ENCODE measurements around the gene DOCK1.

The DOCK1 gene

DNA sequence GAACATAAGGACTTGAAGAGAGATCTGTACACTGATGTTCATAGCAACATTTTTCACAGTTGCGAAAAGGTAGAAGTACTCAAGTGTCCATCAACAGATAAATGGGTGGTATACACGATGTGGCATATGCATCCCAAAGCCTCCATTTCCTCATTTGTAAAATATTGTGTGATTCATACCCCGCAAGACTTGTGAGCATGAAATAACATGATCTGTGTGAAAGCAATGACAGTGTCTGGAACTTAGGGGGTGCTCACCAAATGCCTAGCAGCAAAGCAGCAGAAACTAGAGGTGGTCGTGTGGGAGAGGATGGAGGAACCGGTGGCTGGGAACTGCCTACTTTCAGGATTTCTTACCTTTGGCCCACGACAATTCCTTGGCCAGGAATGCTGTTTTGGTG lies 426.5 kb downstream of the DOCK1 start:
- no peak for DNase-seq

DNA sequence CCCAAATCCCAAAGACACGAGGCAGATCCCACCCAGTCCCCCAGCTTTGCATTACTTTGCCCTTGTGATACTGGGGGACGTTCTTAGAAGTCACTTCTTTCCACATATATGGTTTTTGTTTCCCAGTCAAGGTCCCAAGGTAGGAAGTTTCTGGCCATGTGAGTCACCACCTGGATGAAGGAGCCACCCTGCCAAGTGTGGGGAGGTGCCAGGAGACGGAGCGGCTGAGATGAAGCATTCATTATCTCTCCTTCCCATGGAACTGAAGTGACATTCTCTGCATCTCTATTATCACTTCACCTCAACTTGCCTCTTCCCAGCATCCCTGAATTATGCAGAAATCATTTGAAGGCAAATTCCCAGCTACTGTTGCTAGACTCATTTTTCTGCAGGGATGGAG lies 427.4 kb downstream of the DOCK1 start:
- DNase-seq = no peak

DNA sequence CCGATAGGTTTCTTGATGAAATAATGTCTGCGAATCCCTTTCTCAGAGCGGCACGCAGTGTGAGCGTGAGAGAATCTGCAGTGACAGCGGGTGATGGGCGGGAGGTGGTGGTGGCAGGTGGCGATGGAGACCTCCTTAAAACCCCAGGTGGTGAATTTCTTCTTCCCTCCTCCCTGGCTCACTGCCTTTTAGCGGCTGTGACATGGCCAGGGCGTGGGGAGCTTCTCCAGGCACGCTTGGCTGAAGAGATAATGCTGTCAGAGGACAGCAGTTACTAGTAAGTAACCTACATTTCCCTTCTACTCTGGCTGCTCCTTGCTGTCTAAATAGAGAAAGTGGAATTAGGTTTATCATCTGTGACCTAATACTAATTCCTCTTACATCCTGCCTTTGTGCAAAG lies 432.6 kb downstream of the DOCK1 start:
- no peak for DNase-seq

DNA sequence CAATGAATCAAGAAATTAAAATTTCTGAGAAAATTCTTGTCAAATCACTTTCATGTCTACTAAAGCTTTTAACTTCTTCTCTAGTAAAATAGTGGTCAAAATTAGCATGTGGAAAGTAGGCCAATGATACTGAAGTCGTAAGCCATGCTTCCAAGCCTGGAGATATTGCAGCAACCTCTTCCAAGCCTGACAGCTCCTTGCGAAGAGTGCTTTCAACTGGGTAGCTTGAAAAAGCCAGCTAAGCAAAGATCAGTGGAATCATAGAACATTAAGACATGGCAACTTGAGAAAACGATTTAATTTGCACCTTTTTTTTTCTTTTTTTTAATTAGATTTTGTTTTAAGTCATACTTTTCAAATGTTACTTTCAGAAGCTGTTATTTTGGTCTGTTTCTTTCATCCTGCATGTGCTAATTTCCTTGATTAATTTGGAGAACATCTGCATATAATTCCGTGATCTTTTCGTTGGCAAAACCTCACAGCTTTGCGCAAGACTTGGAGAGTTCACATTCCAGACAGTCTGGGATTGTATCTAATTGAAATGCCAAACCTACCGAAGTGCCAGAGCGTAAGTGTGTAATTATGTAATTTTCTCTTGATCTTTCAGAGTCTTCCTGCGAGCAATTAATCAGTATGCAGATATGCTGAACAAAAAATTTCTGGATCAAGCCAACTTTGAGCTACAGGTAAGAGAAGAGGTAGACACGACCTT lies 433.3 kb downstream of the DOCK1 start:
- no peak for DNase-seq

DNA sequence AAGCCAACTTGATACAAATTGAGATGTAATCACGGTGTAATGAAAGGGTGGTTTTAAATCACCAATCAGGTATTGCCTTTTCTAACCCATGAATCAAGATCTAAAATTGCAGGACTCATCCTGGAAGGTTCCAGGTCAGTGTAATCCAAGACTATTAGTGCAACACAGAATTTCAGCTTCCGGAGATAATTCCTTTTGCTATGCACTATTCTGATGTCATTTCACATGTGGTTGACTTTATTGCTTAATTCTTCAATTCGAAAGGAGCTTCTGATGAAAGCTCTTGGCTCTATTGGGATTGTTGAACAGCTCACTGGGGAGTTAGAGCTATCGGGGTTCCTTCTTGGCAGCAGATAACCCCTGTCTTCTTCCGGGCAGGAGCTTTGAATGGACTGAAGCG lies 438.6 kb downstream of the DOCK1 start:
- no peak for DNase-seq

DNA sequence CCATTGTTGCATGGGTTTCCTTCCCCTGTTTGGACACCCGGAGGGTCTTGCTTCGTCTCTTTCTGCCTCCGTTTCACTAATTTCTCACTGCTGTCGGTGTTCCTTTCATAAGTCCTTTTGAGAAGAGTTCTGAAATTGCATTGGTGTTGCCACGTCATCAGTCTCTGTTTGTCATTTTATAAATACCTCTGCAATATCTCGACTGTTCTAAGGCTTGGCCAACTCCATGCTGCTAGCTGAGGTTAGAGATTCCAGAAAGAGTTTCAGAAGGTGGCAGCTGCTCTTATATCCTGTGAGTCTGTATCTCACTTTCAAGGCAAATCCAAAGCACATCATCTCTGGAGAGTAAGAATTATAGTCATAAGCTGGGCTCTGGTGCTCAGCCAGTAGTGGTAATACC lies 439.1 kb downstream of the DOCK1 start:
- DNase-seq = no peak

DNA sequence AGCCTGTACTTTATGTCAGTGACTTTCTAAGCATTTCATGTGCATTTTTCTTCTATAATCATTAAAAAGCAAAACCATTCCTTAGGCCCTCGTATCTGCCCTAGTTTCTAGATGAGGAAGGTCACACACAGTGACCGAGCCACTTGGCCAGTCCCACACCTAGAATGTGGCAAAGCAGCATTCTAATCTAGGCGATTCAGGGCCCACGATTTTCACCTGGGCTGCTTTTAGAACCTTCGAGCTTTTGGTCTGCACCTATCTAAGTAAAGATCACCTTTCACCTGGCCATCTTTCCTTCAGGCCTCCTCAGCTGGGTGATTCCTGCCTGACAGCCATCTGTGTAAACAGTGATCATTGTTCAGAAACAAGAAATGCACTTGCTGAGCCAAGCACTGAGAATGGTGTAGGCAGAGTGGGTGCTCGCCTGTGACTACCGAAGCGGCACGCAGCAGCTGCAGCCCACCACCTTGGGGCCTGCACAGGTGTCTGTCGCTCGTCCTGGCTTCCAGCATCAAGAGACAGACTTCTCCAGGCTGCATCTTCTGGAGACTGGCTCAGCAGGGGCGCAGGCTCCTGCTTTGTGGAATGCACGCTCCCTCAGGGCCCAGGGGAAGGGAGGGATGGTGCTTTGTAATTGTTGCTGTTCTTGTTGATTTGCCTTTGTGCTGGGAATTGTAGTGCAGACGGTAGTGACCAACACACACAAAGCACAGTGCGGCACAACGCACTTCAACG lies 440.2 kb downstream of the DOCK1 start:
- no peak for DNase-seq

DNA sequence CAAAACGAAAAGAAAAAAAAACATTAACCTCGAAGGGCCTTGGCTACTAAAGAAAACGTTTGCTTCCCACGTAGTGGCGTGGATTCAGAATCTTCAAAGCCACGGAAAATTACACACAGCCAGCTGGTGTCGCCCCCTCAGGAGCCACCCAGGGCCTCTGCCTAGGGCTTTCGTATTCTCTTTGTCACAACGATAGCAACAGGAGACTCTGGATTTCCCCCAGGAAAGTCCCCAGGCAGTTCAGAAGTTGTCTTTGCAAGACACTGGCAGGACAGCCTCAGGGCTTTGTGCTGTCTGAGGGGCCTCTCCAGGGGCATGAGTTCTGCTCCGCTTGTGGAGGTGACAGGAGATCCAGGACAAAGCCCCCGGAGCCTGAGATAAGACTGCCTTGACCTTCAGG lies 441.4 kb downstream of the DOCK1 start:
- no peak for DNase-seq

DNA sequence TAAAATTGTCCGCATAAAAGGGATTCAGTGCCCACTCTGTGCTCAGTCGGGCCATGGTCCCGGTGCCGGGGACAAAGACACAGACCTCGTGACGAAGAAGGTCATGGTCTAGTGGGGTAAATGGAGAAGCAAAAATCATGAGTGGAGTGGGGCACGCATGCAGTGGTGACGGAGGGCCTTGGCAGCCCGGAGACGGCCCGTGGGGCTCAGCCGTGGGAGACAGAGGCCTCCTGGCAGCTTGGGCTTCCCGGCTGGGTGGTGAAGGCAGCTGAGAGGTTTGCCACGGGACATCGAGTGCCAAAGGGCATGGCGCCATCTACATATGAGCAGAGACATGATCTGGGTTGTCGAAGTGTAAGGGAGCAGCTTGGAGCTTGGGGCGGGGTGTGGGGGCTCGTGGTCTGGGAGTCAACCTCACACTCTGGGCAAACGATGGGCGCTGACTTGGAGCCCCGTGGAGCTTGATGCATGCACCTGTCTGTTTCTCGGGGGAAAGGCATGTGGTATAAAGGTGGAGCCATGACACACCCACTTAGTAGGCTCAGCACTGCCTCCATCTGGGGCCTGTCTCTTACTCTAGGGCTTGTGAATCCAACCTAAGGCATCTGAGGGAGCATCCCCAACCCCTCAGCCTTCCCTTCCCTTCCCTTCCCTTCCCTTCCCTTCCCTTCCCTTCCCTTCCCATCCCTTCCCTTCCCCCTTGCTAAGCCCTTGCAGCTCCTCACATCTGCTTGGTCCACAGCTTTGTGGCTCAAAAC lies 442.2 kb downstream of the DOCK1 start:
- DNase-seq = no peak

DNA sequence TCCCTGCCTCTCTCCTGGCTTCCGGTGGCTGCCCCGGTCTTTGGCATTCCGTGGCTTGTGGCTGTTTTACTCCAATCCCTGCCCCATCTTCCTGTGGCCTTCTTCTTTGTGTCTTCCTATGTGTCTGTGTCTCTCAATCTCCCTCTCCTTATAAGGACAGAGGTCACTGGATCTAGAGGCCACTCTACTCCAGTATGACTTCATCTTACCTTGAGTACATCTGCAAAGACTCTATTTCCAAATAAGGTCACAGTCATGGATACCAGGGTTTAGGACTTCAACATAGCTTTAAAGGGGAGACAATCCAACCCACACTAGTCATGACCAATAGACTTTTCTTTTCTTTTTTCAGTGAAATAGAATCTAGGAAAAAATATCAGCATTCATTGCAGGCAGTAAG lies 444.5 kb downstream of the DOCK1 start:
- no peak for DNase-seq

DNA sequence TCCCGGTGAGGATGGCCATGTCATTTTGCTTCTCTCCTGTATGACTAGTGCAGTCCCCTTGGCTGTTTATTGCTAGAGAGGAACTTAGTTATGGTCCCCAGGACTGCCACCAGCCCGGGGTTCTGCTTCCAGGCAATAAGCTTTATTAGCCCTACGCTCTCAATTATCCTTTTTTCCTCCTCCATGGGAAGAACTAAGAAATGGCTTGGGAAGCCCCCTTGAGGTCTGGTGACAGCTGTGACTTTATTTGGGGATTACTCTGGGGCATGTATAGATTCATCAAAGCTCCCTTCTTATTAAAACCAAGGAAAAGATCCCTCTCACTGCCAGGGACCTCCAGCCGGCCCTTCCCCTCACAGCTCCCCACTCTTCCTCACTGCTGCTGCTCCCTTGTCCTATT lies 446.3 kb downstream of the DOCK1 start:
- no peak for DNase-seq

DNA sequence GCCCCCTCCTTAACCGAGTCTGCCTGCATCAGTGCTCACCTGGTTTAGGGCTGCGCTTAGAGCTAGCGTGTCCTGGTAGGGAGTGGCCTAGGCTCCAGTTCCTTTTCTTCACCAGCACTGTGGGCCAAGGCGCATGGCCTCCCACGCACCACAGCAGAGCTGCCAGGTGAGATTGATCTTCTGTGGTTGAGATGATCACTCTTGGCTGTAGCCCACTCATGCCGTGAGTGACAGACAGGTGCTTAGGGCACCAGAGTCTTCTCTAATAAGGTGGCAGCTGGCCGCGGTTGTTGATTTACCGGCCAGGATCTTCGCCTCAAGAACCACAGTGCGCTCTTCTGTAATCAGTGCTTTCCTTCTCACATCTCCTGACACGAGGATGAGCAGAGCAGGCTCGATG lies 448.3 kb downstream of the DOCK1 start:
- DNase-seq = no peak

DNA sequence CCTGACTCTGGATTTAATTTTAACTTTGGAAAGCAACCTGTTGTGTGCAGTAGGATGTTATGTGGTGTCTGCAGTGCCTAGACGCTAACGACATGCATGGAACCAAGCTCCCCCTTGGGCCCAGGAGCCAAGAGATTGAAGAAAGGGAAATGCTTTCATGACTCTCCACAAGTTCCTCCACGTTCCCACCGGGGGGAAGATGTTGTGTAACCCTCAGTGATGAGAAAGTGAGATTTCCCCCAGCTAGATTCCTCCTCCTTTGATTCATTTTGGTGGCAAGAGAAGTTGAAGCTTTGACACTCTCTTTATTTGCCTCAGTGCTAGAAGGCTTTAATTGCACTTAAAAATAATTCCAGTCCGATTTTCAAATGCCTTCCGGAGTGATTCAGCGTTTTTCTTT lies 449.0 kb downstream of the DOCK1 start:
- no peak for DNase-seq

DNA sequence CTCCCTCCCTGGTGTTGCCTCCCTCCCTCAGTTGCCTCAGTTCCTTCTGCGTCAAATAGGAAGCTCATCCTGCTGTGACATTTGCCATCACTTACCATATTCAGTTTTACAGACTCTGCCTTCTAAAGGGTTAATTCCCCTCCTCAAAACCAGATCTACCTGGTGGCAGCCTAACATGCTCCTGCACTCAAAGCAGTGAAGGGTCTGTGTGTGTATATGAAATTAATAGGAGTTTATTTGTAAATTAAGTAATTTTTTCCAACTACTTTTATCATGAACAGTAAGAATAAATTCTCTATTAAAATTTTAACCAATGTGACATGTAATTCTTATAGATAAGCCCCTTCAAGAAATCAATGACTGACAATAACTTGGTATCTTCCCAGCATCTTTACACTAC lies 449.8 kb downstream of the DOCK1 start:
- DNase-seq = peak; percentile 4

DNA sequence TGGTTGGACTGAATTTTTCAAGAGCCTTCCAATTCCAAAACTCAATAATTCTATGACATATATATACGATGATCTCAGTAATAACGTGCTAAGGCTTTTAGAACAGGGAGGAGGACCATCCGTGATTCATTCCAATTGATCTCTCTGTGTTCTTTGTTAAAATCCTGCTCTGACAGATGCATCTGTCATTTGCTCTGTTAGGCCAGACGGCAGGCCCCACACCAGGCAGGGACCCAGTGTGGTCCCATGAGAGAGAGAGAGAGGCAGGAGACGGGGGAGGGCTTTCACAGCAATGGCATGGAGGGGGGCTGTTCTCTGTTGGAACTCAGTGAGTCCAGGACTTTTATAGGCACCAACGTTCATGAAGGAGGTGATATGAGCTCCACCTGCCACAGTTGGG lies 451.1 kb downstream of the DOCK1 start:
- no peak for DNase-seq

DNA sequence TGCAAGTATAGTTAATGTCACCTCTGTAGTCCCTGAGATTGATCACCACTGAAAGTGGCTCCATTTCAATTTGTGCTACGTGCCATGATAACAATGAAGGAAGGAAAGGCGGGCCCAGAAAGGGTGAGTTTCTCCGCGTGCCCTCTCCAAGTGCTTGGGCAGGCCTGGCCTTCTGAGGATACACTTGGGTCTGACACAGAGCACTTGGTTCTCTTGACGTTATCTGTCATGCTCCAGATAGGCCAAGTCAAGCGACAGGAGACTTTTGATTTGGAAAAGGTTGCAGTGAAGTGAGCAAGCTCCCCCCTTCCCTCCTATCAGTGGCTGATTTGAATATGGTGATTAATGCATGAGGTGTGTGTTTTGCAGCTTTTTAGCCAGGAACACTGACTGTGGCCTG lies 452.0 kb downstream of the DOCK1 start:
- DNase-seq = no peak

DNA sequence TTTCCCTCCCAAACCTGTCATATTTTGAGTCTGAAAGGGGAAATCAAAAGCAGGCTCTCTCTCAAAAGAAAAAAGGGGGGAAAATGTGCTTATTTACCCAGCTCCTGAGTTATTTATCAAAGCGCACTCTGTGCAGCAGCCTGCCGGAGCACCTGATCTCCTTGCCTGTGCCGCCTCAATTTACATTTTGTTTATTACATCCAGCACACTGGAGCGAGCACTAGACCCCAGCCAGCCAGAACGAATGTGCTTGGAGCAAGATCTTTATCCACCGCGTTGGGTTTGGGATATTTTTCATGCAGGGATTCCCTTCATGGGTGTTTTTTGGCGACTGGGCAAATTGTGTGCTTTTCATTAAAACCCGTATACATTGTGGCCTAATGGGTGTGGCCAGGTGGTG lies 453.1 kb downstream of the DOCK1 start:
- no peak for DNase-seq

DNA sequence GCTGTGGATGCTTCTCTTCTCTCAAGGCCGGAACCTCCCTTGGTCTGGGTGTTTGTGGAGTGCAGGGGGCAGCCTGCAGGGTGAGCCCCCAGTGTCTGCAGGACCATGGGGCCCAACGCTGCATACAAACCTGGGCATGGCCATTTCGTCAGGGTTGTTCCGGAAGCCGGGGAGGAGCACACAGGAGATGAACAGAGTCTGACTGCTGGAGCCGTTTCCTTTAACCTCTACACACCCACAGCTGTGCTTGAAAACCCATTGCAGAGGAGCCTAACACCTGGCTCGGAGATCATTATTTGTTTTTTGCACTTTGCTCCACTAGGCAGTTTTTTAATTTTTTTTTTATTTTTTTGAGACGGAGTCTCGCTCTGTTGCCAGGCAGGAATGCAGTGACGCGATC lies 458.8 kb downstream of the DOCK1 start:
- no peak for DNase-seq

DNA sequence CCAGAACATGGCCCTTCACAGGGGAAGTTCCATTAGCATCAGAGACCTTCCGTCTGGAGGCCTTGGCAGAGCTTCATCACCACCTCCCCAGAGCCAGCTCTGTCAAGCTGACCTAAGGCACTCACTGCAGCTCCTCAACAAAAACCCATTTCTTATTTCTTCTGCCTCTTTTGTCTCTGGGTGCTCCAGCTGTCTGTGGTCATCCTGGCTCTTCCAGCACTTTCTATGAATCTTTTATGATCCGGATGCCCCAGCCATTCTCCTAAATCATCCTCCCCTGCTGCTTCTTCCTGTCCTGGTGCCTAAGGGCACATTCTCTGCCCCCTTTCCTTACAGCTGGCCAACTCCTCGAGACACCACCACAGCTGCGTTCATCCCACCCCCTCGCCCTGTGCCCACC lies 462.9 kb downstream of the DOCK1 start:
- DNase-seq = no peak

DNA sequence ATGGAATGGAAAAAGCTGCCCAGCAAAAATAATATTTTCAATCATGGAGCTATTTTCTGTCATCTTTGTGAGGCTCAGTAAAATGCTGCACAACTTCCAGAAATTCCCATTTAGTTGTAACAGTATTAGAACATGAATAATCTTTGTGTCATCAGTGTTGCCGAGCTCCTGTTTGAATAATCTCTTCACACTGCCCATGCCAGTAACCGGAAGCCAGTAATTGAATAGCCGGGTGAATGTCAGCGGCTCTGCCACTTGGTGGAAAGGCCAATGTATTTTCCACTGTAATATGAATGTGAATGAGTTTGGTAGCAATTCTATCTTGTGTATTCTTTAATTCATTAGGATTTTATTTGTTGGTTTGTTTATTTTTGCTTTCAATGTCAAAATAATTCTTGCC lies 463.7 kb downstream of the DOCK1 start:
- no peak for DNase-seq

DNA sequence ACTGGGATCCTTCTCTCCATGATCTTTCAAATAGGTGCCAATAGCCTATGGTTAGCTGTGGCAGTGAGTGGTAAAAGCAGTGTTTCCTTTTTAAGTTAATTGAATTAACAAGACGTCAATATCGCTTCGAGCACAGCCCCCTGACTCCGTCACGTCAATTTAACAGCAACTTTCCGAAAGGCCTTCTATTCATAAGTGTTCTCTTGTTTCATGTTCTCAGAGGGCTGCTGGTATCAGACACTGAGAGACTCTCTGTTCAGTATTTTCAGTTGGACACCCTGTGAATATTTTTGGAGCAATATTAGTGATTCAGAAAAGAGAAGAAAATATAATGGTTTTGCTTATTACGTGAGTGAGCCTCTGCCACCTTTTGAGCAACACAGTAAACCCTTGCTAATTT lies 465.4 kb downstream of the DOCK1 start:
- no peak for DNase-seq

DNA sequence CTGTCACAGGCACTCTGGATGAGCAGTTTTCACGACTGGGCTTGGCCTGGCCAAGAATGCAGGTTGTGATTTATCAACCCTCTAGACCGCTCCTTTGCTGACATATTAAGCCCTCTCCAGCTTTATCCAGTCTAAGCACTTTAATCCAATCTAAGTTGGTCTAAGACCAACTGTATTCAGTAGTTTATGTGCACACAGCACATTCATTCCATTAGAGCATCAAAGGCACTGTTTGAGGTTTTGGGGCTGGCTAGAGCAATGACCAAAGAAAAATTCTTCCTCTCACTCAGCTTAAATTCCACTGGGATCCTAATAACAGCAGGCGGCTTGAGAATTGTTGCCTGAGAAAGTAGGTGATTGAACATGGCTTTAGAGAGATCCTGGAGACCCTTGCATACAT lies 467.1 kb downstream of the DOCK1 start:
- no peak for DNase-seq

DNA sequence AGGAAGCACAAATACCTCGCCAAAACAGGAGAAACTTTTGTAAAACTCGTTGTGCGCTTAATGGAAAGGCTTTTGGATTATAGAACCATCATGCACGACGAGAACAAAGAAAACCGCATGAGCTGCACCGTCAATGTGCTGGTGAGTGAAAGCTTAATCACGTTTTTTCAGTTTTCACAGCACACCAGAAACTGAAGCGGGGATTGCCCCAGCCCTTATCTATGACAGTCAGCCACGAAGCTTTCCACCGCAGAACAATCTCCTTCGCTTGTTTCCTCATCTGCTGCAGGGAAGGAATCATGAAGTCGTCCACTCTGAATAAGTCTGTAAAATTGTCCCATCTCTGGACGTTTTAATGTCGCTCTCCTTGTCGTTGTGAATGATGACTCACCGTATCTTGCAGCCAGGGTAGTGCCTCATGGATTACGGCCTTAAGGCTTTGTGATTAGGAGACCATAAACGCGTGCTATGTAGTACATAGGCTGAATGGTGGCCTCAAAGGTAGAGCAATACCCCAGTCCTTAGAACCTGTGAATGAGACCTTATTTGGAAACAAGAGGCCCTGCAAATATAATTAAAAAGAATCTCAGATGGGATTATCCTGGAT lies 468.9 kb downstream of the DOCK1 start:
- no peak for DNase-seq

DNA sequence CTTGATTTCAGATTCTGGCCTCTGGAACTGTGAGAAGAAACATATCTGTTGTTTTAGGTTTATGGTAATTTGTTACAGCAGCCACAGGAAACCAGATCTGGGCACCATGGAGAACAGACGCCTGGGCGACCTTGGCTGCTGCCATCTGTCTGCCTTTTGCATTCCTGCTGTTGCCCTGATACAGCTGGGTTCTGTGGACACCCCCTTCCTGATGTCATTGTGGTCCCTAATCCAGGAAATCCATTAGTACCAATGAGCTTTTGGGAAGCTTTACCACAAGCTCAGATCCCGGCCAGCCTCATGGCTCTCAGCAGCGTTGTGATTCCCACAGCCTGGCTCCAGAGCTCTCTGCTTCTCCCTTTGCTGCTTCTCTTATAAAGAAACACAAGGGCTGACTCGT lies 469.7 kb downstream of the DOCK1 start:
- DNase-seq = peak; percentile 23

All from NCI-H1694 treated with DMSO at 0.1 percent for 48 hours (cell line).